ENCODE results near the gene USP10. TPM values are rescaled to one million over a fixed set of nuclear protein-coding genes. Genes with fewer than 3 reads are reported as not detected.
"Not testable (repeated sequence)": the region's sequence is repeated elsewhere in the genome, so short reads cannot be mapped to it uniquely, and the experiment has no call there.

USP10 gene
- polyA plus RNA-seq, 6 donors from 2014 or later, result 69.4 to 103 (median 96.4) TPM

DNA sequence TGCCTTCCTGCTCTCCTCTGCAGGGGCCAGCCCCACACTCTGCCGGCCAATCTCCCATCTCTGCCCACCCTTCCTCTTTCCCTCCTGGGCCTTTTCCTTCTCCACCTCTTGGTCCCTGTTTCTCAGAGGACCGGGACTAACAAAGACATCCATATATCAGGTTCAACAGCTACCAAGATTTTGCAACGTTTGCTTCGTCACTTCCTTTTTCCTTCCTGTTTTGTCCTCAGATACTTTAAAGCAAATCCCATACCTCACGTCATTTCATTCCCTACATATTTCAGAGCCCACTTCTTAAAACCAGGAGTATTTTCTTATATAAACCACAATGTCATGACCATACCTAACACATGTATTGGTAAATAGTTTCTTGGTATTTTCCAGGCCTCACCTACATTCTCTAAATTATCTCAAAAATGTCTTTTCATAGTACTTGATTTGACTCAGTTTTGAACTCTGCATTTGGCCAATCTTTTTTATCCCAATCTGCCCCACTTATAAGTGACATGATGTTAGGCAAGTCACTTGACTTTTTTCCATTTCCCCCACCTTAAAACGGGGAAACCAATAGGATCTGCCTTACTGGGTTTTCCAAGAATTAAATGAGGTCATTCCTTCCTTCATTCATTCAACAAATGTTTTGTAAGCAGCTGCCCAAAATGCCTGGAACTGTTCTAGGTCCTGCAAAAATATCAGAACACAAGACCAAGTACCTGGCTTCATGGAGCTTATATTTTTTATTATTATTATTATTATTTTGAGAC, 7.2 kb upstream of the USP10 start:
- Mint-ChIP-seq H3K9me3 (peaks cover 0 to 6% (median 0%) of the 10 kb centered on the region in 7 donors), H3K36me3 (no peaks in the 10 kb centered on the region), H3K27ac (peak overlapping the region in 1 of 6 donors; percentile 27), H3K4me3 (no peak overlapping the region), H3K4me1 (peaks cover 14 to 21% (median 16%) of the 10 kb centered on the region in 3 donors), H3K27me3 (peaks cover 0 to 6% (median 0%) of the 10 kb centered on the region in 3 donors)
- no peak for ATAC-seq (ENCODE audit: low read depth in 2 of 2)
- DNase-seq, result no peak

DNA sequence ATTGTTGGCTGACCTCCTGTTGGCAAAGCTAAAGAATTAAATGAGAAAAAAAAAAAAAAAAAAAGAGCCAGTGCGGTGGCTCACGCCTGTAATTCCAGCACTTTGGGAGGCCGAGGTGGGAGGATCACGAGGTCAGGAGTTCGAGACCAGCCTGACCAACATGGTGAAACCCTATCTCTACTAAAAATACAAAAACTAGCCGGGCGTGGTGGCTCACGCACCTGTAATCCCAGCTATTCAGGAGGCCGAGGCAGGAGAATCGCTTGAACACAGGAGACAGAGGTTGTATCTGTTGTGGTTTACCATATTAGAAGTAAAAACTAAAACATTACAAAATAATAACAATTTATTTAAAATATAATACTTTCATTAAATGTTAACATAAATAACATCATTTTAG, 5.9 kb upstream of the USP10 start:
- H3K4me3 Mint-ChIP-seq; H3K9me3 Mint-ChIP-seq; ATAC-seq (ENCODE audit: low read depth in 2 of 2); H3K36me3 Mint-ChIP-seq; H3K27me3 Mint-ChIP-seq; H3K4me1 Mint-ChIP-seq; DNase-seq; H3K27ac Mint-ChIP-seq: not testable (repeated sequence)

- peaks cover 0 to 6% (median 0%) of the 10 kb centered on the region in 3 donors for H3K27me3 Mint-ChIP-seq
- peaks cover 0 to 6% (median 0%) of the 10 kb centered on the region in 7 donors for H3K9me3 Mint-ChIP-seq
- ATAC-seq (ENCODE audit: low read depth in 2 of 2) (no peak), DNase-seq (no peak)
- peaks cover 3 to 8% (median 5%) of the 10 kb centered on the region in 3 donors for H3K4me1 Mint-ChIP-seq
- no peak overlapping the region for H3K4me3 Mint-ChIP-seq
- no peaks in the 10 kb centered on the region for H3K36me3 Mint-ChIP-seq
- H3K27ac Mint-ChIP-seq, result no peak overlapping the region
Measured at GRCh38 chr16:84694980-84695379, 4.8 kb upstream of the USP10 start.

DNA sequence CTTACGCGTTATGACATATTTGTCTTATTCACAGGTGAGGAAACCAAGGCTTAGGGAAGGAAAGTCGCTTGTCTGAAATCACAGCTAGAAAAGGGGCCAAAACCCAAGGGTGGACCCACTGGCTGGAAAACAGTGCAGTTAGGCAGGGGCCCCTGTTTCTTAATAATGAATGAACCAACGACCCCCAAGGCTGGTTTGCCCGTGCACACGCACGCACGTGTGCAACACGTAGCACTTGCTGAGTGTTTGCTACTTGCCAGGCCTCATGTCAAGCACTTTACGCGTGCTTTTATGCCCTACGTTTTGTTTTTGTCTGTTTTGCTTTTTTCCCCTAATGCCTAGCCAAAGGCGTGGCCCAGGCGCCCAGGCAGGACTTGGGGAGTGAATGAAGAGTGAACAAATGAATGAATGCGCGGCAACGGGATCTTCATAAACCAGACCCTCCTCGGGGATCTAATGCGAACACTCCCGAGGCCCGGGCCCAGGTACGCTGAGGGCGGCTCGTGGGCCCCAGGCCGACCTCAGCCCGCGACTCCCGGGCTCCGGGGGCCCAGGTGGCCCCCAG, 571 bp upstream of the USP10 start:
- H3K9me3 Mint-ChIP-seq, result peaks cover 0 to 2% (median 0%) of the 10 kb centered on the region in 7 donors
- peaks cover 0 to 6% (median 0%) of the 10 kb centered on the region in 3 donors for H3K27me3 Mint-ChIP-seq
- no peak for DNase-seq
- no peaks in the 10 kb centered on the region for H3K36me3 Mint-ChIP-seq
- ATAC-seq (ENCODE audit: low read depth in 2 of 2), result peak in 1 of 2 donors; percentile 7
- peak overlapping the region; percentile 83 to 95 (median 87) for H3K4me3 Mint-ChIP-seq
- peak overlapping the region in 5 of 6 donors; percentile 67 to 93 (median 84) for H3K27ac Mint-ChIP-seq
- H3K4me1 Mint-ChIP-seq, result peaks cover 19 to 38% (median 25%) of the 10 kb centered on the region in 3 donors

DNA sequence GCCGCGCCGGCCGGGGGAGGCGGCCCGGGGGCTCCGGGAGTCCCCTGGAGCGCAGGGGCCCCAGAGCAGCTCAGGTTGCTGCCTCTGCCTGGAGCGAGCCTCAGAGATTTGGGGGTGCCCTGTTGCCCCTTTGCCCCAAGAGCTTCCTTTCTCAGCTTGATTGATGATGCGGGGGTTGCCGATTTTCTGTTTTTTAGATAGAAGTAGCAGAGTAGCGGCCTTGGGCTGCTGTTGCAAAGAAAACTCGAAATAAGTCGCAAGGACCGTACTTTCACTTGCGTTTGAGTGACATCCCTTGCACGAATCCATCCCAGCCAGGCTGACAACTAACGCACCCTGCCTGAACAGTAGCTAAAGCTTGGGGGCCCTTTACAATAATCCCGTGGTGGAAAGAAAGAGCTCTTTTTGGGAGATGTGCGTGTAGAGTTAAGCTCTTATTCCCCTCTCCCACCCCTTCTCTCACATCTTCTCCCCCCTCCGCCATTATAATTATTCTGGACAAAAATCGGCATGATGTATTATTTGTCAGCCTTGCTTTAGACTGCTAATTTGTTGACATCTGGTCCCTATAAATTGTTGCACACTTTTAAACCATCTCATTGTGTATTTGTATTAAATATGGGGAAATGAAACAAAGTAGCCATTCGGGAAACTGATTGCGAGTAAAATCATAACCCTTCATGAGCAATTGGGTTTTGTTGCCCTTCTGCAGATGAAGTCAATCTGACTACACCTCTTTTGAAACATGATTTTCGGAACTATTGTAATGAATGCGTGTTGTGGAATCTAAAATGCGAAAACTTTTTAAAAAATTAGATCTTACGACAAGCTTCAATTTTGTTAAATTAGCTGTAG, 873 bp downstream of the USP10 start:
- H3K4me3 Mint-ChIP-seq, result peak overlapping the region; percentile 89 to 97 (median 97)
- peaks cover 0 to 5% (median 0%) of the 10 kb centered on the region in 3 donors for H3K27me3 Mint-ChIP-seq
- H3K36me3 Mint-ChIP-seq, result no peaks in the 10 kb centered on the region
- peak overlapping the region; percentile 93 to 98 (median 96) for H3K27ac Mint-ChIP-seq
- H3K4me1 Mint-ChIP-seq, result peaks cover 34 to 52% (median 34%) of the 10 kb centered on the region in 3 donors
- peak; percentile 48 for DNase-seq
- H3K9me3 Mint-ChIP-seq, result peaks cover 0 to 2% (median 0%) of the 10 kb centered on the region in 7 donors
- peak; percentile 57 to 58 for ATAC-seq (ENCODE audit: low read depth in 2 of 2)

- no peaks in the 10 kb centered on the region for H3K9me3 Mint-ChIP-seq
- no peak overlapping the region for H3K27ac Mint-ChIP-seq
- no peaks in the 10 kb centered on the region for H3K36me3 Mint-ChIP-seq
- H3K4me3 Mint-ChIP-seq, result peak overlapping the region in 1 of 8 donors; percentile 56
- H3K4me1 Mint-ChIP-seq, result peaks cover 42 to 78% (median 53%) of the 10 kb centered on the region in 3 donors
- ATAC-seq (ENCODE audit: low read depth in 2 of 2), result no peak
- DNase-seq, result no peak
- no peaks in the 10 kb centered on the region for H3K27me3 Mint-ChIP-seq
Measured at GRCh38 chr16:84703681-84704080, 3.9 kb downstream of the USP10 start.

DNA sequence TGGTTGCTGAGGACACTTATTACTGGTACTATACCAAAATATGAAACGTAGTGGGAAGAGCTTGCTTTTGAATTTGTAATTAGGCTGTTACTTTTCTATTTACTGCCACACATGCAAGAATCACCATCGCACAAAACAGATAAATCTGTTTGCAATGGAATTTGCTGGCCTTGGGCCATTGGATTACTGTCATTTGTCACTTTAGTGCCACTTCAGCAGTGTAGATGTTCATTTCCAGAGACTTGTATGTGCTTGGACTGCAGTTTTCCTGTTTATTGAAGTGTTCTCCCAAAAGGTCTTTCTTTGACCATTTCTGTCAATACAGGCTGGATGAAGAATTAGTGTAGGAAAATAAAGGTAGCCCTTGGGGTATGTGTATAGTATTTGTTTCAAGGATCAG, 4.5 kb downstream of the USP10 start:
- H3K36me3 Mint-ChIP-seq, result peaks cover 0 to under 1% of the 10 kb centered on the region in 2 donors
- no peak overlapping the region for H3K4me3 Mint-ChIP-seq
- DNase-seq (no peak), ATAC-seq (ENCODE audit: low read depth in 2 of 2) (no peak)
- H3K27me3 Mint-ChIP-seq, result no peaks in the 10 kb centered on the region
- no peaks in the 10 kb centered on the region for H3K9me3 Mint-ChIP-seq
- H3K4me1 Mint-ChIP-seq, result peaks cover 46 to 78% (median 59%) of the 10 kb centered on the region in 3 donors
- peak overlapping the region in 1 of 6 donors; percentile 40 for H3K27ac Mint-ChIP-seq

DNA sequence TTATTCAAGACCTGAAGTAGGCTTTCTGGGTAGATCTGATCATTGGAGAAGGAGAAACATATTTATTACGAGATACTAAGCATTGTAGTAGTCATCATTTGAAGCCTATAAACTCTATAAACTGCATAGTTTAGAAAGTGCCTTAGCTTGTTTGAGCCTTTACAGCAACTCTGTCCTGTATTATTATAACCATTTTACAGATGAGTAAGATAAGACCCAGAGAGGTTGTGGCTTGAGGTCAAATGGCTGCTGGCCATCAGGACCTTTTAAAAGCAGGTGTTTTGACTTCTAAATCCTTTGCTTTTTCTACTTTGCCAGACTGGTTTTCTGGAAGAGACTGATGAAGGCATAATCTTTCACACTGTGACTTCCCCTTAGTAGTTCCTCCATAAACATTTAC, 7.1 kb downstream of the USP10 start:
- H3K4me3 Mint-ChIP-seq, result peak overlapping the region in 1 of 8 donors; percentile 18

DNA sequence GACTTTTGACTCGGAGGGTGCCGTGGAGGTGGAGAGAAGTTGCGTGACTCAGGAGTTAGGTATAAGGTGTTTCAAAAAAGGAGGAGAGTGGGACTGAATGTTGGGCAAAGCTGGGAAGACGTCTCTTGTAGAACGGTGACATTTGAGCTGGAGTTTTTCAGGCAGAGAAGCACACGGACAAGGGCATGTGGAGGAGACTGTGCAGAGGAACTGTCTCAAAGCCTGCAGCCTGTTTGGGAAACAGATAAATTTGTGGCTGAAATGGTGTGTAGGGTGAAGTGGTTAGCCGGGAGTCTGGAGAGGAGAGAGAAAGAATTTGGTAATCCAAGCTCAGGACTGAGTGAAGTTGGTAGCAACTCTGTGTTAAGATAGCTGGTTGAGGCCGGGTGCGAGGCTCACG, 9.8 kb downstream of the USP10 start:
- no peak for ATAC-seq (ENCODE audit: low read depth in 2 of 2)
- Mint-ChIP-seq H3K4me3 (peak overlapping the region in 1 of 8 donors; percentile 47), H3K27me3 (no peaks in the 10 kb centered on the region), H3K27ac (peak overlapping the region in 3 of 6 donors; percentile 15 to 82 (median 66)), H3K9me3 (no peaks in the 10 kb centered on the region), H3K4me1 (peaks cover 63 to 95% (median 85%) of the 10 kb centered on the region in 3 donors), H3K36me3 (peaks cover 0 to 4% of the 10 kb centered on the region in 2 donors)
- no peak for DNase-seq

More for the DNA sequence above, 7.1 kb downstream of the USP10 start:
- Mint-ChIP-seq H3K9me3 (no peaks in the 10 kb centered on the region), H3K36me3 (peaks cover 0 to 4% of the 10 kb centered on the region in 2 donors), H3K4me1 (peaks cover 51 to 89% (median 73%) of the 10 kb centered on the region in 3 donors), H3K27ac (peak overlapping the region in 2 of 6 donors; percentile 24 to 65), H3K27me3 (no peaks in the 10 kb centered on the region)
- no peak for ATAC-seq (ENCODE audit: low read depth in 2 of 2)
- no peak for DNase-seq

DNA sequence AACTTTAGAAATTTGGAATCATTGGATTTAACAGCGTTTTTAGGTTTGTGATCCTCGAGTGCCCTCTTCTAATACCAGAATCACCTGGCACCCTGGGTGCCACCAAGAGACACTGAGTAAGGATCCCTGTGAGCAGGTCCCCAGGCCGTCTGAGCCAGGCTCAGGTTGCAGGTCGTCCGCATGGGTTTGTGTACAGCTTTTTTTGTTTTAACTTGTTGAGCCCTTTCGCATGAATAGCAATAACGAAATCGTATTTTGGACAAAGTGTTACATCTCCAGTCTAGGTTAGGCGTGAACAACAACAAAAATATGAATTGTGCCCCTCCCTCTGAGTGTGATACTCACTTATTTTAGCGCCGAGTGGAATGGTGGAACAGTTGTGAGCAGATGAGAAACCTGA, 10.9 kb downstream of the USP10 start:
- Mint-ChIP-seq H3K4me1 (peaks cover 61 to 93% (median 78%) of the 10 kb centered on the region in 3 donors), H3K27ac (no peak overlapping the region), H3K36me3 (peaks cover 0 to 4% of the 10 kb centered on the region in 2 donors), H3K4me3 (no peak overlapping the region), H3K9me3 (no peaks in the 10 kb centered on the region), H3K27me3 (no peaks in the 10 kb centered on the region)
- ATAC-seq (ENCODE audit: low read depth in 2 of 2) (no peak), DNase-seq (no peak)

DNA sequence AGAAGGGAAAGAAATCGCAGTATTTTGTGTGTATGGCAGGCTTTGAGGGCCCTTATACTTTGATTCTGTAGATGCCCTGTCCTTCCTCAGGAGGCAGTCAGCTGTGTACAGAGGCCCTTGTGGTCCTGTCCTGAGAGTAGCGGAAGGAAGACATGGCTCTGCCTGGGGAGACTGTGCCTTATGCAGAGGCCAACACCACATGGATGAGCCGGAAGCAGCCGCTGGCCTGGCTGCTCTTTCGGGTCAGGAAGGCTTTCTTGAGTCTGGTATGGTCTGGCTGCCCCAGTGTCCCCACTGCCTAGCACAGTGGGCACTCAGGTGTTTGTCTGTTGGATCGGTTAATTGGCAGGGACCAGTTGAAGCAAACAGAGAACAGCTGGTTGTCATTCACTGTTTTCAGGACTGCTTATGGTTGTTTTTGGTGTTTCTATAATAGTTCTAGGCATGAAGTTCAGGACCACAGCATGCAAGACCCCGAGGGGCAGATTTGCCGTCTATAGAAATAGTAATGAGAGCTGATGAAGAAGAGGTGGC, 12.4 kb downstream of the USP10 start:
- Mint-ChIP-seq H3K4me1 (peaks cover 71 to 87% (median 85%) of the 10 kb centered on the region in 3 donors), H3K27me3 (no peaks in the 10 kb centered on the region), H3K27ac (peak overlapping the region in 4 of 6 donors; percentile 18 to 72 (median 64)), H3K36me3 (peaks cover 0 to 8% of the 10 kb centered on the region in 2 donors), H3K4me3 (peak overlapping the region in 2 of 8 donors; percentile 28 to 56), H3K9me3 (no peaks in the 10 kb centered on the region)
- DNase-seq (no peak), ATAC-seq (ENCODE audit: low read depth in 2 of 2) (no peak)

- peak overlapping the region in 3 of 8 donors; percentile 3 to 16 (median 7) for H3K4me3 Mint-ChIP-seq
- no peaks in the 10 kb centered on the region for H3K27me3 Mint-ChIP-seq
- peaks cover 0 to 13% of the 10 kb centered on the region in 2 donors for H3K36me3 Mint-ChIP-seq
- peaks cover 70 to 86% (median 81%) of the 10 kb centered on the region in 3 donors for H3K4me1 Mint-ChIP-seq
- no peak for ATAC-seq (ENCODE audit: low read depth in 2 of 2)
- H3K9me3 Mint-ChIP-seq, result no peaks in the 10 kb centered on the region
- peak overlapping the region in 4 of 6 donors; percentile 68 to 86 (median 74) for H3K27ac Mint-ChIP-seq
- no peak for DNase-seq
Measured at GRCh38 chr16:84712801-84713775, 13.3 kb downstream of the USP10 start.

Measured in naive B cell (primary cell).